Spleen (tissue), 7 donors: ENCODE results near the gene CNST.

Experiments
- POLR2A ChIP-seq, 3 donors: fragments of 450-650 bp; IDR thresholded peaks; one replicate each; pipeline ENCODE4 v1.5.1; 2017; ENCODE audit warnings: antibody characterized with exemption in 3 of 3, mild to moderate bottlenecking in 1 of 3
- TF ChIP-seq, protein P1 (sequence below), 11 experiments: fragments of 200-600 bp in 7 of 11; fragments of 450-650 bp in 4 of 11; sonication (generic) in 4 of 11; IDR thresholded peaks in 8 of 11; conservative IDR thresholded peaks in 3 of 11; 1 replicate in 7 of 11; 2 replicates in 4 of 11; pipeline versions ENCODE4 v1.4.0 to v1.8.0; 2016 to 2021; ENCODE audit warnings: antibody characterized with exemption in 11 of 11, inconsistent platforms in 4 of 11, mild to moderate bottlenecking in 1 of 11
- donor health status: DM: no; HTN: no; CAD: no; lungs with moderate emphysema.
- donor health status: DM: no; HTN: no; CAD: no.
- donor health status: DM: no; HTN: no; CAD: no.

DNA sequence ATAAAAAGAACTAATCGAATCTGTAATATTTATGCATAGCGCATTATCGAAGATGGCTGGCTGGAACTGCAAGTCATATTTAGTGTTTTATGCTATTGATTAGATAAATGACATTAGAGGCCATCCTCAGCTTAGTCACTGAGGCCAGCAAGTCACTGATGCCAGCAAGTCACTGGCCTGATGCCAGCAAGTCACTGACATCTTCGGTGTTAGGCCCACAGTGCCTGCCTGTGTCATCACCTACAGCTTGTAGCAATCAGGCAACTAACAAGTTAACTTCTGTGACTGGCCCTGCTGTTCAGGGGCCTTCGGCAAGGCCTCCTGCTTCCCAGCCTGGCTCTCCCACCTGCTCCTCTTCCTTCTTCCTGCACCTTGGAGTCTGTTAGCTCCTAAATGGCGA is 92.3 kb downstream of the CNST start:
- TF ChIP-seq, protein P1, sequence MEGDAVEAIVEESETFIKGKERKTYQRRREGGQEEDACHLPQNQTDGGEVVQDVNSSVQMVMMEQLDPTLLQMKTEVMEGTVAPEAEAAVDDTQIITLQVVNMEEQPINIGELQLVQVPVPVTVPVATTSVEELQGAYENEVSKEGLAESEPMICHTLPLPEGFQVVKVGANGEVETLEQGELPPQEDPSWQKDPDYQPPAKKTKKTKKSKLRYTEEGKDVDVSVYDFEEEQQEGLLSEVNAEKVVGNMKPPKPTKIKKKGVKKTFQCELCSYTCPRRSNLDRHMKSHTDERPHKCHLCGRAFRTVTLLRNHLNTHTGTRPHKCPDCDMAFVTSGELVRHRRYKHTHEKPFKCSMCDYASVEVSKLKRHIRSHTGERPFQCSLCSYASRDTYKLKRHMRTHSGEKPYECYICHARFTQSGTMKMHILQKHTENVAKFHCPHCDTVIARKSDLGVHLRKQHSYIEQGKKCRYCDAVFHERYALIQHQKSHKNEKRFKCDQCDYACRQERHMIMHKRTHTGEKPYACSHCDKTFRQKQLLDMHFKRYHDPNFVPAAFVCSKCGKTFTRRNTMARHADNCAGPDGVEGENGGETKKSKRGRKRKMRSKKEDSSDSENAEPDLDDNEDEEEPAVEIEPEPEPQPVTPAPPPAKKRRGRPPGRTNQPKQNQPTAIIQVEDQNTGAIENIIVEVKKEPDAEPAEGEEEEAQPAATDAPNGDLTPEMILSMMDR (IDR thresholded peaks at IDR 0.05 in 8 of 11, conservative IDR thresholded peaks at IDR 0.05 in 3 of 11): no peak
- no peak for TF ChIP-seq POLR2A (IDR thresholded peaks at IDR 0.05)
